DOHH2 (cell line): ENCODE results near the gene TSPAN32.

ENCODE experiments used
- EZH2phosphoT487 ChIP-seq: fragments of 200-600 bp; sonication (generic); IDR thresholded peaks from 2 replicates; pipeline ENCODE4 v1.6.1; 2017; ENCODE audit warnings: borderline replicate concordance, mild to moderate bottlenecking, antibody characterized with exemption, low read length, moderate library complexity, mixed read lengths
- TF ChIP-seq, protein P1 (sequence below): fragments of 200-600 bp; sonication (generic); IDR thresholded peaks from one replicate; pipeline ENCODE4 v1.5.1; 2014; ENCODE audit warnings: antibody characterized with exemption, mild to moderate bottlenecking, low read depth, low read length; ENCODE audit not compliant: poor library complexity, severe bottlenecking

GRCh38 chr11:2270322-2271076, 31.3 kb upstream of the TSPAN32 start, which contains the start of gene ASCL2:
- no peak for TF ChIP-seq EZH2phosphoT487
- TF ChIP-seq, protein P1, sequence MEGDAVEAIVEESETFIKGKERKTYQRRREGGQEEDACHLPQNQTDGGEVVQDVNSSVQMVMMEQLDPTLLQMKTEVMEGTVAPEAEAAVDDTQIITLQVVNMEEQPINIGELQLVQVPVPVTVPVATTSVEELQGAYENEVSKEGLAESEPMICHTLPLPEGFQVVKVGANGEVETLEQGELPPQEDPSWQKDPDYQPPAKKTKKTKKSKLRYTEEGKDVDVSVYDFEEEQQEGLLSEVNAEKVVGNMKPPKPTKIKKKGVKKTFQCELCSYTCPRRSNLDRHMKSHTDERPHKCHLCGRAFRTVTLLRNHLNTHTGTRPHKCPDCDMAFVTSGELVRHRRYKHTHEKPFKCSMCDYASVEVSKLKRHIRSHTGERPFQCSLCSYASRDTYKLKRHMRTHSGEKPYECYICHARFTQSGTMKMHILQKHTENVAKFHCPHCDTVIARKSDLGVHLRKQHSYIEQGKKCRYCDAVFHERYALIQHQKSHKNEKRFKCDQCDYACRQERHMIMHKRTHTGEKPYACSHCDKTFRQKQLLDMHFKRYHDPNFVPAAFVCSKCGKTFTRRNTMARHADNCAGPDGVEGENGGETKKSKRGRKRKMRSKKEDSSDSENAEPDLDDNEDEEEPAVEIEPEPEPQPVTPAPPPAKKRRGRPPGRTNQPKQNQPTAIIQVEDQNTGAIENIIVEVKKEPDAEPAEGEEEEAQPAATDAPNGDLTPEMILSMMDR, result no peak
